GM23338 (cell line): ENCODE measurements around the gene NINJ1. TPM values are rescaled to one million over a fixed set of nuclear protein-coding genes. Genes with fewer than 3 reads are reported as not detected.

Experiments used
- ATAC-seq: fragments of 200-7000 bp; cut with Tn5 transposase; 3 replicates; pipeline ENCODE4 v1.9.1; 2020
- DNase-seq: peaks from one replicate; pipeline ENCODE4 v3.0.0-alpha.2; 2015; ENCODE audit warnings: low spot score
- H2AFZ ChIP-seq: fragments of 200-600 bp; sonication (generic); 2 replicates; pipeline ENCODE4 v1.8.0; 2016; ENCODE audit warnings: antibody characterized with exemption, mild to moderate bottlenecking, moderate library complexity
- H3F3A ChIP-seq: fragments of 200-600 bp; sonication (generic); replicated peaks from 2 replicates; pipeline ENCODE4 v1.8.0; 2017; ENCODE audit warnings: antibody characterized with exemption, mixed run types, low read depth
- H3K27ac ChIP-seq: fragments of 200-600 bp; sonication (generic); 2 replicates; pipeline ENCODE4 v1.6.1; 2016; ENCODE audit warnings: low read depth
- H3K27me3 ChIP-seq: fragments of 200-600 bp; sonication (generic); 2 replicates; pipeline ENCODE4 v1.8.0; 2016; ENCODE audit warnings: mild to moderate bottlenecking, mixed run types, moderate library complexity; ENCODE audit not compliant: insufficient read depth
- H3K36me3 ChIP-seq: fragments of 200-600 bp; sonication (generic); 2 replicates; pipeline ENCODE4 v1.8.0; 2016; ENCODE audit warnings: mild to moderate bottlenecking; ENCODE audit not compliant: insufficient read depth
- H3K4me1 ChIP-seq: fragments of 200-600 bp; sonication (generic); 2 replicates; pipeline ENCODE4 v1.8.0; 2016; ENCODE audit warnings: mild to moderate bottlenecking, moderate library complexity; ENCODE audit not compliant: insufficient read depth
- H3K4me2 ChIP-seq: fragments of 200-600 bp; sonication (generic); 2 replicates; pipeline ENCODE4 v1.7.1; 2017; ENCODE audit warnings: mixed run types
- H3K4me3 ChIP-seq: fragments of 200-600 bp; sonication (generic); 2 replicates; pipeline ENCODE4 v1.6.1; 2016; ENCODE audit warnings: mixed run types
- H3K79me2 ChIP-seq: fragments of 200-600 bp; sonication (generic); replicated peaks from 2 replicates; pipeline ENCODE4 v1.8.0; 2017; ENCODE audit warnings: mild to moderate bottlenecking; ENCODE audit not compliant: insufficient read depth
- H3K9me2 ChIP-seq: fragments of 200-600 bp; sonication (generic); 2 replicates; pipeline ENCODE4 v1.8.0; 2017; ENCODE audit not compliant: insufficient read depth
- H4K20me1 ChIP-seq: fragments of 200-600 bp; sonication (generic); replicated peaks from 2 replicates; pipeline ENCODE4 v1.8.0; 2017; ENCODE audit warnings: mild to moderate bottlenecking; ENCODE audit not compliant: insufficient read depth
- H3K27ac Mint-ChIP-seq: 2 replicates; pipeline ENCODE4 v1.8.0; 2020; ENCODE audit warnings: inconsistent platforms, mild to moderate bottlenecking, moderate library complexity, mixed read lengths
- H3K27me3 Mint-ChIP-seq: 3 replicates; pipeline ENCODE4 v1.8.0; 2022; ENCODE audit warnings: low read depth, mild to moderate bottlenecking, moderate library complexity, mixed read lengths, inconsistent platforms; ENCODE audit not compliant: insufficient read depth, poor library complexity
- H3K36me3 Mint-ChIP-seq: 3 replicates; pipeline ENCODE4 v1.8.0; 2021; ENCODE audit warnings: low read depth, mild to moderate bottlenecking, inconsistent platforms, moderate library complexity, mixed read lengths
- H3K4me1 Mint-ChIP-seq: 3 replicates; pipeline ENCODE4 v1.8.0; 2020; ENCODE audit warnings: mild to moderate bottlenecking, inconsistent platforms, mixed read lengths
- H3K4me3 Mint-ChIP-seq: 3 replicates; pipeline ENCODE4 v1.8.0; 2021; ENCODE audit warnings: moderate library complexity, mild to moderate bottlenecking, inconsistent platforms, mixed read lengths
- H3K9me3 Mint-ChIP-seq: 3 replicates; pipeline ENCODE4 v1.8.0; 2020; ENCODE audit warnings: moderate library complexity, mild to moderate bottlenecking, inconsistent platforms, mixed read lengths
- CREB1 ChIP-seq: fragments of 250-450 bp; sonication (Bioruptor Pico); IDR thresholded peaks from 2 replicates; pipeline ENCODE4 v1.5.0; 2020; ENCODE audit warnings: low read depth, mild to moderate bottlenecking, moderate library complexity
- EZH2 ChIP-seq: fragments of 200-600 bp; sonication (generic); IDR thresholded peaks from one replicate; pipeline ENCODE4 v1.8.0; 2017; ENCODE audit warnings: antibody characterized with exemption, mild to moderate bottlenecking, low read depth; ENCODE audit not compliant: unreplicated experiment
- EZH2phosphoT487 ChIP-seq: fragments of 200-600 bp; sonication (generic); IDR thresholded peaks from one replicate; pipeline ENCODE4 v1.8.1; 2018; ENCODE audit warnings: antibody characterized with exemption; ENCODE audit not compliant: unreplicated experiment
- JUNB ChIP-seq: IDR thresholded peaks from one replicate; pipeline ENCODE4 v1.6.1; 2016; ENCODE audit warnings: antibody characterized with exemption; ENCODE audit not compliant: unreplicated experiment
- NANOG ChIP-seq: IDR thresholded peaks from 2 replicates; pipeline ENCODE4 v1.6.1; 2016; ENCODE audit warnings: antibody characterized with exemption, borderline replicate concordance
- POLR2AphosphoS5 ChIP-seq: IDR thresholded peaks from 2 replicates; pipeline ENCODE4 v1.6.1; 2016; ENCODE audit warnings: antibody characterized with exemption, low read depth
- ZNF114 ChIP-seq: fragments of 250-450 bp; sonication (Bioruptor Pico); IDR thresholded peaks from 2 replicates; pipeline ENCODE4 v1.5.0; 2020; ENCODE audit warnings: mild to moderate bottlenecking, moderate library complexity
- ZNF331 ChIP-seq: fragments of 250-450 bp; sonication (Bioruptor Pico); IDR thresholded peaks from 2 replicates; pipeline ENCODE4 v1.5.0; 2020; ENCODE audit warnings: low read depth, mild to moderate bottlenecking, moderate library complexity
- ZNF462 ChIP-seq: fragments of 250-450 bp; sonication (Bioruptor Pico); IDR thresholded peaks from 2 replicates; pipeline ENCODE4 v1.5.0; 2020; ENCODE audit warnings: mild to moderate bottlenecking, moderate library complexity
- polyA plus RNA-seq: library from polyadenylated mRNA; unstranded; fragments of >200 nt; fragmentation: Nextera tagmentation; extraction: Ambion mirVana; gene quantifications from 2 replicates; pipeline ENCODE4 v1.2.1, GENCODE V29; 2016
- total RNA-seq: library from RNA; depleted of rRNA; stranded (reverse); fragments of >200 nt; shearing (Covaris generic); gene quantifications from 2 replicates; pipeline ENCODE4 v1.2.3, GENCODE V29; 2014
- TF ChIP-seq, protein P1 (sequence below): IDR thresholded peaks from one replicate; pipeline ENCODE4 v1.6.1; 2018; ENCODE audit warnings: antibody characterized with exemption; ENCODE audit not compliant: unreplicated experiment

Gene NINJ1
- total and polyA plus RNA-seq, 2 experiments from 2014 or later: 36.3 to 39.7 TPM

GRCh38 chr9:93173365-93174051, 39.5 kb upstream of the NINJ1 start:
- Mint-ChIP-seq H3K4me1 (no peaks in the 10 kb centered on the region), H3K4me3 (no peak overlapping the region), H3K27ac (no peak overlapping the region), H3K27me3 (peaks cover 7% of the 10 kb centered on the region), H3K9me3 (no peaks in the 10 kb centered on the region), H3K36me3 (no peaks in the 10 kb centered on the region)
- Histone ChIP-seq H3F3A (no peaks in the 10 kb centered on the region), H2AFZ (0 out of 2 replicates have a peak overlapping the region, but pooled peaks have one; percentile 23), H3K4me1 (no peaks in the 10 kb centered on the region), H3K4me2 (no peak overlapping the region), H3K36me3 (no peaks in the 10 kb centered on the region), H3K4me3 (no peak overlapping the region), H3K9me2 (no peaks in the 10 kb centered on the region), H3K27ac (no peak overlapping the region), H3K79me2 (no peaks in the 10 kb centered on the region), H3K27me3 (no peaks in the 10 kb centered on the region), H4K20me1 (no peaks in the 10 kb centered on the region)
- no peak for DNase-seq
- TF ChIP-seq POLR2AphosphoS5 (no peak), EZH2 (no peak), JUNB (no peak), EZH2phosphoT487 (no peak), NANOG (no peak), CREB1 (CRISPR knock-in tag) (no peak), ZNF114 (CRISPR knock-in tag) (no peak), ZNF331 (CRISPR knock-in tag) (no peak), ZNF462 (CRISPR knock-in tag) (no peak)
- TF ChIP-seq, protein P1, sequence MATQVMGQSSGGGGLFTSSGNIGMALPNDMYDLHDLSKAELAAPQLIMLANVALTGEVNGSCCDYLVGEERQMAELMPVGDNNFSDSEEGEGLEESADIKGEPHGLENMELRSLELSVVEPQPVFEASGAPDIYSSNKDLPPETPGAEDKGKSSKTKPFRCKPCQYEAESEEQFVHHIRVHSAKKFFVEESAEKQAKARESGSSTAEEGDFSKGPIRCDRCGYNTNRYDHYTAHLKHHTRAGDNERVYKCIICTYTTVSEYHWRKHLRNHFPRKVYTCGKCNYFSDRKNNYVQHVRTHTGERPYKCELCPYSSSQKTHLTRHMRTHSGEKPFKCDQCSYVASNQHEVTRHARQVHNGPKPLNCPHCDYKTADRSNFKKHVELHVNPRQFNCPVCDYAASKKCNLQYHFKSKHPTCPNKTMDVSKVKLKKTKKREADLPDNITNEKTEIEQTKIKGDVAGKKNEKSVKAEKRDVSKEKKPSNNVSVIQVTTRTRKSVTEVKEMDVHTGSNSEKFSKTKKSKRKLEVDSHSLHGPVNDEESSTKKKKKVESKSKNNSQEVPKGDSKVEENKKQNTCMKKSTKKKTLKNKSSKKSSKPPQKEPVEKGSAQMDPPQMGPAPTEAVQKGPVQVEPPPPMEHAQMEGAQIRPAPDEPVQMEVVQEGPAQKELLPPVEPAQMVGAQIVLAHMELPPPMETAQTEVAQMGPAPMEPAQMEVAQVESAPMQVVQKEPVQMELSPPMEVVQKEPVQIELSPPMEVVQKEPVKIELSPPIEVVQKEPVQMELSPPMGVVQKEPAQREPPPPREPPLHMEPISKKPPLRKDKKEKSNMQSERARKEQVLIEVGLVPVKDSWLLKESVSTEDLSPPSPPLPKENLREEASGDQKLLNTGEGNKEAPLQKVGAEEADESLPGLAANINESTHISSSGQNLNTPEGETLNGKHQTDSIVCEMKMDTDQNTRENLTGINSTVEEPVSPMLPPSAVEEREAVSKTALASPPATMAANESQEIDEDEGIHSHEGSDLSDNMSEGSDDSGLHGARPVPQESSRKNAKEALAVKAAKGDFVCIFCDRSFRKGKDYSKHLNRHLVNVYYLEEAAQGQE: no peak
- ATAC-seq: no peak
